GM19395 (cell line): ENCODE measurements around the gene ECHS1.

ENCODE experiments used
- ATAC-seq: cut with Tn5 transposase; IDR thresholded peaks from one replicate; pipeline ENCODE4 v1.9.1; 2021; ENCODE audit warnings: mild to moderate bottlenecking, moderate library complexity; ENCODE audit not compliant: unreplicated experiment

The ECHS1 gene

GRCh38 chr10:133359554-133359971, 13.6 kb downstream of the ECHS1 start:
- no peak for ATAC-seq

GRCh38 chr10:133358925-133359310, 14.2 kb downstream of the ECHS1 start:
- no peak for ATAC-seq

GRCh38 chr10:133358162-133358924, 14.8 kb downstream of the ECHS1 start:
- ATAC-seq, result no peak

GRCh38 chr10:133357285-133358161, 15.6 kb downstream of the ECHS1 start, which contains the start of gene FUOM:
Gene FUOM, minus strand, starts transcription at chr10:133358019. Its CDS starts 12 bp downstream, at chr10:133358007.
- ATAC-seq, result peak; percentile 69

GRCh38 chr10:133356549-133357284, 16.4 kb downstream of the ECHS1 start:
- no peak for ATAC-seq

- no peak for ATAC-seq
Observed at GRCh38 chr10:133355991-133356390, 17.2 kb downstream of the ECHS1 start.

GRCh38 chr10:133355266-133355665, 17.9 kb downstream of the ECHS1 start:
- no peak for ATAC-seq

GRCh38 chr10:133354672-133355240, 18.4 kb downstream of the ECHS1 start:
- no peak for ATAC-seq

- ATAC-seq, result no peak
Observed at GRCh38 chr10:133353988-133354605, 19.1 kb downstream of the ECHS1 start.

- ATAC-seq, result no peak
Observed at GRCh38 chr10:133353202-133353959, 19.8 kb downstream of the ECHS1 start.

GRCh38 chr10:133351408-133352318, 21.5 kb downstream of the ECHS1 start:
- ATAC-seq, result no peak

GRCh38 chr10:133350950-133351329, 22.2 kb downstream of the ECHS1 start:
- ATAC-seq, result no peak

GRCh38 chr10:133350283-133350949, 22.7 kb downstream of the ECHS1 start:
- ATAC-seq, result no peak

GRCh38 chr10:133349577-133350011, 23.6 kb downstream of the ECHS1 start:
- ATAC-seq, result no peak

GRCh38 chr10:133349160-133349568, 24.0 kb downstream of the ECHS1 start:
- no peak for ATAC-seq

- ATAC-seq, result no peak
Observed at GRCh38 chr10:133347710-133348517, 25.2 kb downstream of the ECHS1 start.

- no peak for ATAC-seq
Observed at GRCh38 chr10:133346413-133346812, 26.7 kb downstream of the ECHS1 start.
